Measurements from ENCODE around the gene CLEC10A.

GRCh38 chr17:7070712-7071111 is 9.3 kb downstream of the CLEC10A start:
- TF ChIP-seq CTCF (IDR thresholded peaks at IDR 0.05) (no peak), POLR2AphosphoS5 (IDR thresholded peaks at IDR 0.05) (no peak), POLR2A (IDR thresholded peaks at IDR 0.05) (no peak)
